Skin epidermis (tissue), 12 donors: ENCODE data around the gene GPX8.

ENCODE experiments used
- H3K27ac ChIP-seq, 21 experiments: fragments of 200-600 bp; sonication (generic) in 11 of 21; one replicate each; pipeline ENCODE4 v1.5.0; 2020; ENCODE audit warnings: mild to moderate bottlenecking in 3 of 21, inconsistent platforms in 2 of 21, moderate library complexity in 2 of 21
- H3K4me3 ChIP-seq, 7 experiments: fragments of 200-600 bp; sonication (generic) in 2 of 7; one replicate each; pipeline ENCODE4 v1.5.0; 2020; ENCODE audit warnings: inconsistent platforms in 2 of 7, mild to moderate bottlenecking in 2 of 7, moderate library complexity in 1 of 7

The GPX8 gene

GRCh38 chr5:55159763-55160492, at the start of gene GPX8:
TSS of gene GPX8 (plus strand) at chr5:55160171. CDS start at chr5:55160193, 22 bp downstream.
- H3K4me3 ChIP-seq = peak within 1 kb of the TSS; percentile 16 to 45 (median 31)
- peak within 1 kb of the TSS in 18 of 21 experiments; percentile 7 to 85 (median 54) for H3K27ac ChIP-seq

- no peak overlapping the region for H3K4me3 ChIP-seq
- H3K27ac ChIP-seq = no peak overlapping the region
These were observed 49.8 kb upstream of the GPX8 start for GRCh38 chr5:55110217-55110616.

GRCh38 chr5:55113327-55113726, 46.6 kb upstream of the GPX8 start:
- no peak overlapping the region for H3K4me3 ChIP-seq
- H3K27ac ChIP-seq = no peak overlapping the region

- Histone ChIP-seq H3K4me3 (no peak overlapping the region), H3K27ac (no peak overlapping the region)
These were observed 45.9 kb upstream of the GPX8 start for GRCh38 chr5:55114061-55114460.

GRCh38 chr5:55123365-55123764, 36.6 kb upstream of the GPX8 start:
- Histone ChIP-seq H3K27ac (no peak overlapping the region), H3K4me3 (no peak overlapping the region)

- no peak overlapping the region for H3K4me3 ChIP-seq
- H3K27ac ChIP-seq = no peak overlapping the region
These were observed 25.8 kb upstream of the GPX8 start for GRCh38 chr5:55134053-55134722.

GRCh38 chr5:55136521-55136920, 23.4 kb upstream of the GPX8 start:
- no peak overlapping the region for H3K27ac ChIP-seq
- no peak overlapping the region for H3K4me3 ChIP-seq

- Histone ChIP-seq H3K4me3 (no peak overlapping the region), H3K27ac (no peak overlapping the region)
These were observed 18.9 kb upstream of the GPX8 start for GRCh38 chr5:55140908-55141665.

GRCh38 chr5:55141945-55142690, 17.9 kb upstream of the GPX8 start:
- Histone ChIP-seq H3K27ac (no peak overlapping the region), H3K4me3 (no peak overlapping the region)

- H3K27ac ChIP-seq = no peak overlapping the region
- H3K4me3 ChIP-seq = no peak overlapping the region
These were observed 16.3 kb upstream of the GPX8 start for GRCh38 chr5:55143624-55144023.

- H3K27ac ChIP-seq = no peak overlapping the region
- no peak overlapping the region for H3K4me3 ChIP-seq
These were observed 13.9 kb upstream of the GPX8 start for GRCh38 chr5:55146080-55146479.

- no peak overlapping the region for H3K27ac ChIP-seq
These were observed 13.3 kb upstream of the GPX8 start for GRCh38 chr5:55146543-55147151.

GRCh38 chr5:55149308-55149795, 10.6 kb upstream of the GPX8 start:
- Histone ChIP-seq H3K27ac (no peak overlapping the region), H3K4me3 (no peak overlapping the region)

More at GRCh38 chr5:55146543-55147151, 13.3 kb upstream of the GPX8 start:
- H3K4me3 ChIP-seq = no peak overlapping the region

GRCh38 chr5:55151923-55152842, 7.8 kb upstream of the GPX8 start:
- no peak overlapping the region for H3K27ac ChIP-seq
- H3K4me3 ChIP-seq = no peak overlapping the region

GRCh38 chr5:55154873-55155272, 5.1 kb upstream of the GPX8 start:
- Histone ChIP-seq H3K27ac (no peak overlapping the region), H3K4me3 (no peak overlapping the region)

- Histone ChIP-seq H3K4me3 (peak overlapping the region; percentile 16 to 45 (median 31)), H3K27ac (peak overlapping the region in 12 of 21 experiments; percentile 12 to 85 (median 54))
These were observed 680 bp downstream of the GPX8 start for GRCh38 chr5:55160493-55161209.

- no peak overlapping the region for H3K4me3 ChIP-seq
These were observed 2.7 kb downstream of the GPX8 start for GRCh38 chr5:55162666-55163065.

GRCh38 chr5:55171471-55171870, 11.5 kb downstream of the GPX8 start:
- no peak overlapping the region for H3K27ac ChIP-seq
- H3K4me3 ChIP-seq = no peak overlapping the region

More at GRCh38 chr5:55162666-55163065, 2.7 kb downstream of the GPX8 start:
- H3K27ac ChIP-seq = no peak overlapping the region
